ENCODE measurements around the gene GIPR.
"Not testable (repeated sequence)": the region's sequence is repeated elsewhere in the genome, so short reads cannot be mapped to it uniquely, and the experiment has no call there.

The GIPR gene, protein sequence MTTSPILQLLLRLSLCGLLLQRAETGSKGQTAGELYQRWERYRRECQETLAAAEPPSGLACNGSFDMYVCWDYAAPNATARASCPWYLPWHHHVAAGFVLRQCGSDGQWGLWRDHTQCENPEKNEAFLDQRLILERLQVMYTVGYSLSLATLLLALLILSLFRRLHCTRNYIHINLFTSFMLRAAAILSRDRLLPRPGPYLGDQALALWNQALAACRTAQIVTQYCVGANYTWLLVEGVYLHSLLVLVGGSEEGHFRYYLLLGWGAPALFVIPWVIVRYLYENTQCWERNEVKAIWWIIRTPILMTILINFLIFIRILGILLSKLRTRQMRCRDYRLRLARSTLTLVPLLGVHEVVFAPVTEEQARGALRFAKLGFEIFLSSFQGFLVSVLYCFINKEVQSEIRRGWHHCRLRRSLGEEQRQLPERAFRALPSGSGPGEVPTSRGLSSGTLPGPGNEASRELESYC

DNA sequence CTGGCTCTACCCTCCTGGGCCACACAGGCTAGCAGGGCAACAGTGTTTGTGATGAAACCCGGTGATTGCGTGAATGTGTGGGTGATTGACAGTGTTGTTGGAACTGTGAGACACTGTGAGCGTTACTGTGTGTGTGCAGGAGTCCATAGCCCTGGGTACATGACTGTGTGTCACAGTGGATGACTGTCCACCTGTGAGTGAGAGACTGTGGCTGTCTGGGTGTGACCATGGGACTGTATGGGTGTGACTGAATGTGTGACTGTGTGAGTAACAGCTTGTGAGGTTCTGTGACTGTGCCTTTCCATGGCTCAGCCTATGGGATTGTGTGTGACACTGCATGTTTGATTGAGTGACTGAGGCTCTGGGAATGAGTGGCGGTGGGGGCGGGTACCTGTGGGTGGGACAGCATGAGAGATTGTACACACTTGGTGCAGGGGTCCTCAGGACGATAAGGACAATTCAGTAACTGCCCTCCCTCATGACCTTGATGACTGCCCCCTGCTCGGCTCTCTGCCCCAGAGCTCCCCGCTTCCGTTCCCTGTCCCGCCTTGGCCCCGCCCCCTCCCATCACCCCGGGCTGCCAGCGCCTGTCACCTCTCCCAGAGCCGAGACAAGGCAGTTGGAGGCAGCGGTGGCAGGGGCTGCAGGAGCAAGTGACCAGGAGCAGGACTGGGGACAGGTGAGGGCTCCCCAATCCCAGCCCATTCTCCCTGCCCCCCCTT is at the start of gene GIPR:
TSS of gene GIPR (plus strand) at position 602 of the 722 bp plus-strand sequence. CDS start 1,300 bp downstream, outside the sequence.
- DNase-seq (ENCODE audit: extremely low spot score, insufficient read length, low read depth) (no peak), FAIRE-seq (peak; percentile 81)

DNA sequence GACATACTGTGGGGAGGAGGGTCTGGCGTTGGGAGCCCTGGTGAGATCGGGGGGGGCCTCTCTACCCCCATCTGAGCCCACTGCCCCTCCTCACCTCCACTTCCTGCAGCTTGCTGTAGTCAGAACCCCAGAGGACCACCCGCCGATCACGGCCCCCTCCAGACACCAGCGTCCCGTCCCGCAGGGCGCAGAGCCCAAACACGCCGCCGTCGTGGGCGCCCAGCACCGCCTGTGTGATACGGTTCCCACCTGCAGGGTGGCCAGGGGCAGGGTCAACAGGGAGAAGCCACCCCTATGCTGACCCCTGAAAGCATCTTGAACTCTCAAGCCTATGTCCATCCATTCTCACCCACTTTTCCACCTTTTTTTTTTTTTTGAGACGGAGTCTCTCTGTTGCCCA is 46.6 kb upstream of the GIPR start:
- DNase-seq (ENCODE audit: extremely low spot score, insufficient read length, low read depth) (no peak), FAIRE-seq (no peak)

DNA sequence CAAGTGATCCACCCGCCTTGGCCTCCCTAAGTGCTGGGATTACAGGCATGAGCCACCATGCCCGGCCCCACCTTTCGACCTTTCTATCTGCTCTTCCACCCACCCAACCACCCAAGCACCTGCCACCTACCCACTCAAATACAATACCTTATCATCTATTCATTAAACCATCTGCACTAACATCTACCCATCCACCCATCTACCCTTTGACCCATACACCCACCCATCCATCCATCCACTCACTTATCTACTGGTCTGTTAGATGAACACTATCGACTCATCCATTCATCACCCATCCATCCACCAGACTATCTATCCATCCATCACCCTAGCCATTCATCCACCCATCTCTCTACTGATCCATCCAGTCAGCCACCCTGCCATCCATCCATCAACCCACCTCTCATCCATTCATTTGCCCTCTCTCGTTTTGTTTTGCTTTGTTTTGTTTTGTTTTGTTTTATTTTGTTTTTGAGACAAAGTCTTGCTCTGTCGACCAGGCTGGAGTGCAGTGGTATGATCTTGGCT is 46.0 kb upstream of the GIPR start:
- no peak for FAIRE-seq
- no peak for DNase-seq (ENCODE audit: extremely low spot score, insufficient read length, low read depth)

DNA sequence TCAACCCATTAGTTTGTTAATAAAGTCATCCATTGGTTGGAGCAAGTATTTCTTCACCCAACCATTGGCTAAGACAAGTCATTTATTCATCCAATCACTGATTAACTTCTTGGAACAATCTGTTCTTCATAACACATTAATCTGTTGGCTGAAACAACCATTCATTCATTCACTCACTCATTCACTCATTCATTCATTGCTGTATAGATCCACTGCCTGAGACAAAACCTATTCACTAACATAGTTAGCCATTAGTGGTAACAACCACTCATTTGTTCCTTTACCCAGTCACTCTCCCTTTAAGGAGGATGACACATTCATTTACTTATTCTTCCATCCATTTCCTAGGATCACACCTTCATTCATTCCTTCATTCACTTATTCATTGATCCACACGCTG is 44.0 kb upstream of the GIPR start:
- FAIRE-seq = no peak
- no peak for DNase-seq (ENCODE audit: extremely low spot score, insufficient read length, low read depth)

DNA sequence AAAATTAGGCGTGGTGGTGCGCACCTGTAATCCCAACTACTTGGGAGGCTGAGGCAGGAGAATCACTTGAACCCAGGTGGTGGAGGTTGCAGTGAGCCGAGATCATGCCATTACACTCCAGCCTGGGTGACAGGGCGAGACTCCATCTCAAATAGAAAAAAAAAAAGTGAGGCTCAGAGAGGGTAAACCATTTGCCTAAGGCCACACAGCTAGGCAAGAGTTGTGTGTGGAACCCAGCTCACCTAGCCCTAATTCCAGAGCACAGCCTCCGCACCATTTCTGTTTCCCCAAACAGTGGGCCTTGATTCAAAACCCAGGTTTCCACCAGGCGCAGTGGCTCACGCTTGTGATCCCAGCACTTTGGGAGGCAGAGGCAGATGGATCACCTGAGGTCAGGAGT is 39.8 kb upstream of the GIPR start:
- not testable (repeated sequence) for FAIRE-seq; DNase-seq (ENCODE audit: extremely low spot score, insufficient read length, low read depth)

DNA sequence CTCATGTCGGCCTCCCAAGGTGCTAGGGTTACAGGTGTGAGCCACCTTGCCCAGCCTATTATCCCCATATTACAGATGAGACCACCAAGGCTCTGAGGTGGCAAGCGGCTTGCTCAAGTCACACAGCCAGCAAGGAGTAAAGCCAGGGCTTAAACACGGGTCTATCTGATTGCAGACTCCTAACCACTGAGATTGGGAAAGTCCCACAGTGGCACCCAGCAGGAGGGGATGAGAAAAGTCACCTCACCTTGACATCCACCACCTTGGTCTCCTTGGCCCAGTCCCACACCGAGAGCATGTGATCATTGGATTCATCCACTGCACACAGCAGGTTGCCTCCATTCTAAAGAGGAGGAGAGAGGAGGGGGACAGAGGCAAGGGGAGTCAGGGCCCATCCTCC is 38.3 kb upstream of the GIPR start:
- DNase-seq (ENCODE audit: extremely low spot score, insufficient read length, low read depth) (no peak), FAIRE-seq (no peak)

DNA sequence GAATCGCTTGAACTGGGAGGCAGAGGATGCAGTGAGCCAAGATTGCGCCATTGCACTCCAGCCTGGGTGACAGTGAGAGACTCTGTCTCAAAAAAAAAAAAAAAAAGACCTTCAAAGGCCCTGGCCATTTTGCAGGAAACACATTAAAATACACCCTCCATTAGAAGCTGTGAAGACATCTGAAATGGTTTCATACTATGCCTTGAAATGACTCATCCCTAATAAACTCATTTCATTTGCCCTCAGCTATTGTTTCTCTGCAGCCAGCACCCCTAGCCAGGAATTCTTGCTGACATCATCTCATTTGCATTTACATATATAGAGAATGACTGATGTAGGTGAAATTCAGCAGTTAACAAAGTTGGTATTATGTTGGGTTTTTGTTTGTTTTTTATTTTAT is 37.6 kb upstream of the GIPR start:
- FAIRE-seq = peak; percentile 15
- no peak for DNase-seq (ENCODE audit: extremely low spot score, insufficient read length, low read depth)

DNA sequence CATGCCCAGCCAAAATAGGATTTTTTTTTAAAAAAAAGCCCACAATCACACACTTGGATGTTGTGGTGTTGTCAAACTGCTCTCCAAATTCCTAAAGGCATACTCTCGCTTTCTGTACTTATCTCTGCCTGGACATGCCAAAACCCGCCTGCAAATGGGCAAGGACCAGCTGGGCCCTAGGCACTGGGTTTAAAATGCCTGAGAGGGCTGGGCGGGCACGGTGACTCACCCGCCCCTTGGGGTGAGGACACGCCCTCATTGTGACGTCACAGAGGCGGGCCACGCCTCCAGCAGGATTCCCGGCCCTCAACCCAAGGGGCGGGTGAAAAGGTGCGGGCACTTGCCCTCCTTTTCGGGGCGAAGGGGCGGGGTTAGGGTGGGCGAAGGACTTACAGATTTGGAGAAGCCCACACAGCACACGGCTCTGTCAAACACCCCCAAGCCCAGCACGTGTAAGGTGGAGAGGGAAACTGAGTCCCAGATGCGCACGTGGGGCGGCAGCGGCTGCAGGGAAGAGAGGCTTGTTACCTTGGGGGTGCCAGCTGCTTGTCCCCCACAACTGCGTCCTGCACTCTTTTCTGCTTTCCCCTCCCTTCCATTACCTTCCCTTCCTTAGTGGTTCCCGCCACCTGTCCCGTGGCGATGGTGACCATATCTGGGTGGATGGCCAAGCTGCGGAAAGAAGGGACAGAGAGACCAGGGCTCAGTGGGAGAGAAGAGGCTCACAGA is 35.4 kb upstream of the GIPR start:
- FAIRE-seq (no peak), DNase-seq (ENCODE audit: extremely low spot score, insufficient read length, low read depth) (no peak)

DNA sequence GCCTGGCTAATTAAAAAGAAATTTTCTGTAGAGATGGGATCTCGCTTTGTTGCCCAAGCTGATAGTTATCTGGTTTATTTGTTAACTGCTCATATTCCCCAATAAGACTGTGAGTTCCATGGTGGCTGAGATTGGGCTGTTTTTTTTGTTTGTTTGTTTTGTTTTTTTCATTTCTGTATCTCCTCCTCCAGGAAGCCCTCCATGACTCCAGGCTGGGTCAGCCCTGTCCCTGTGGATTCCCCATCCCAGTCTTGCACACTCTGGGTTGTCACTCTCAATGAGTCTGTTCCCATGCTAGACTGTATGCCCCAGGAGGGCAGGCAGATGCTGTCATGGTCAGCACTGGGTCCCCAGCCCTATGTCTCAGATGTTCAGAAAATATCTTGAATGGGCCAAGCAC is 31.7 kb upstream of the GIPR start:
- FAIRE-seq (no peak), DNase-seq (ENCODE audit: extremely low spot score, insufficient read length, low read depth) (no peak)

DNA sequence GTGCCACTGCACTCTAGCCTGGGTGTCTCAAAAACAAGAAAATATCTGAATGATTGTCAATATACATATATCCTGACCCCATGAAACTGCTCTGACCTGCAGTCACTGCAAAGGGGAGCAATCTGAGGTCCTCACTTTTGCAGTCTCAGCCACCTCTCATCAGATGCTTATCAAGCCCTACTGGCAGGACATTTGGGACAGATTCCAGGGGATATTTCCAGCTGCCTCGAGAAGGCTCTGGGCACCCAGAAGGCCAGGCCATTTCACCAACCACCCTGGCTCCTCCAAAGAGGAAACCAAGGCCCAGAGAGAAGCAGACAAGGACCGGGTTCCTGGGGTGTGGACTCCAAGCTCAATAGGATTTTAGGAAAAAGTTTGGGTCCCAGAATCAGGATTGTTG is 31.1 kb upstream of the GIPR start:
- FAIRE-seq (no peak), DNase-seq (ENCODE audit: extremely low spot score, insufficient read length, low read depth) (no peak)

DNA sequence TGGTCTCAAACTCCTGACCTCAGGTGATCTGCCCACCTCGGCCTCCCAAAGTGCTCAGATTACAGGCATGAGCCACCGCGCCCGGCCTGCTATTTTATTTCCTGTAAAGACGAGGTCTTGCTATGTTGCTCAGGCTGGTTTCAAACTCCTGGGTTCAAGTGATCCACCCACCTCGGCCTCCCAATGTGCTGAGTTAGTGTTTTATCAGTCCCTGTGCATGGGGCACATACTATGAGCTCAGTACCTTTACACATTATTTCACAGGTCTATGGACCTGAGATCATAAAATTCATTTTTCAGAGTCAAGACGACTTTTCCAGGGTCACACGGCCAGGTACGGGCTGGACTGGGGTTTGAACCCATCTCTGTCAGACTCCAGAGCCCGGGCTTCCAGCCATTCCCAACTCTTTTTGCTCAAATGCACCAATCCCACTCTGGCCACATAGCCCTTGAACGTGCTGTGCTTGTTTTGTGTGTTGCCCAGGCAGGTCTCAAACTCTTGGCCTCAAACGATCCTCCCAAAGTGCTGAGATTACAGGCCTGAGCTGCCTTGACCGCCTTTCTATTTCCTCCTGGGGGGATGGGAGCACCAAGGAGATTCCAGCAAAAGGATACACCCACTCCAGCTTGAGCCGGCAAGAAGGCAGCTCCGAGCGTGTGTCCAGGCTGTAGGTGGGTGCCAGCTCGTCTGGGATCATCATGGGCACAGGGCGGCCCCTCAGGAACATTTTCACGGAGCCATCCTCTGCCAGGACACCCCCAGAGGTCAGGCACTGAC is 29.9 kb upstream of the GIPR start:
- DNase-seq (ENCODE audit: extremely low spot score, insufficient read length, low read depth) = no peak
- FAIRE-seq = no peak

DNA sequence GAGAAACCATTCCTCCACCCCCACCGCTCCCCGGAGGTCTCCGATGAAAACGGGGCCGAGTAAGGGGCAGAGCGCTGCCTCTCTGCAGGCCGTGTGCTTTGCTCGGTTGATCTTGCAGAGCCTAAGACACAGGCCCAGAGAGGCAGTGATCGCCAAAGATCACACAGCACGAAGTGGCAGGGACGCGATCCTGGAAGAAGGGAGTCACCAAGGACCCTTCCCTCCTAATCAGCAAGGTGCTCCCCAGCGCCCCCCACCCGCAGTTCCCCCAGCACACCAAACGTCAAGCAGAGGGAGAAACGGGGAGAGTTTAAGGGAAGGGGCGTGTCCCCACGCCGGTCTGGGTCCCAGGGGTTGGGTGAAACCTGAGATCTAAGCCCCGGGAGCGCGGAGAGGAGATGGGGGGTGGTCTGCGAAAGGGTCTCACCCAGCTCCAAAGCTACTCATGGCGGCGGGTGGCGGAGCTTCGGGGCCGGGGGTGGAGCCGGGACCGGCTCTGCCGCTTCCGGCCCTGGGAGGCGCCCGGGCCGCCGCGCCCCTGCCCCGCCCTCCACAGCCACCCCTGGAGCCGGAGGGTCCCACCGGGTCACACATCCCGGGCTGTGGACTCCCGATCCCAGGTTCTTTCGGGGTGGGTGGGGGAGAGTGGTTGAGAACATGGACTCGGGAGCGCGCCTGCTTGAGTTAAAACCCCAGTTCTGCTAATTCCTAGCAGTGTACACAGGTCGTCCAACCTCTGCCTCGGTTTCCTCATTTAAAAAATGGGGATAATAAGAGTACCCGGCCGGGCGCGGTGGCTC is 28.9 kb upstream of the GIPR start, which contains the start of gene EML2:
TSS of gene EML2 (minus strand) at position 468 of the 800 bp plus-strand sequence. CDS start at position 447, 21 bp downstream.
- DNase-seq (ENCODE audit: extremely low spot score, insufficient read length, low read depth) (no peak), FAIRE-seq (no peak)

DNA sequence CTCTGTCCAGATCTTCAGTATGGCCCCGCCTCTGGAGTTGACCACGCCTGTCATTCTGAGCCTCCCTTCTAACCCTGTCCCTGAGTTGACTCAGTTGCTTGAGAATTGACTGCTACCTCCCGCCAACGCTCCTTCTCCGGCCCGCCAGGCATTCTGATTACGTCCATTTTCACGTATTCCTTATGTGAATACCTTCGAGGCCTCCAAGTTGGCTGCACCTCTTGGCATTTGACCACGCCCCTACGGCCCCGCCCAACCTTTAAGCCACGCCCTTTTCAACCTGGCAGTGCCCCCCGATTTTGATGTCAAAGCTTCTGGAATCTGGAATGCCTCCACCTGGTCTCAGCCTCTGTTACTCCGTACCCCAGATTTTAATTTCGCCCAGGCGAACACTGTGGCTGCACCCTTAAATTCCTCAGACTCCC is 27.2 kb upstream of the GIPR start:
- no peak for DNase-seq (ENCODE audit: extremely low spot score, insufficient read length, low read depth)
- FAIRE-seq = no peak

DNA sequence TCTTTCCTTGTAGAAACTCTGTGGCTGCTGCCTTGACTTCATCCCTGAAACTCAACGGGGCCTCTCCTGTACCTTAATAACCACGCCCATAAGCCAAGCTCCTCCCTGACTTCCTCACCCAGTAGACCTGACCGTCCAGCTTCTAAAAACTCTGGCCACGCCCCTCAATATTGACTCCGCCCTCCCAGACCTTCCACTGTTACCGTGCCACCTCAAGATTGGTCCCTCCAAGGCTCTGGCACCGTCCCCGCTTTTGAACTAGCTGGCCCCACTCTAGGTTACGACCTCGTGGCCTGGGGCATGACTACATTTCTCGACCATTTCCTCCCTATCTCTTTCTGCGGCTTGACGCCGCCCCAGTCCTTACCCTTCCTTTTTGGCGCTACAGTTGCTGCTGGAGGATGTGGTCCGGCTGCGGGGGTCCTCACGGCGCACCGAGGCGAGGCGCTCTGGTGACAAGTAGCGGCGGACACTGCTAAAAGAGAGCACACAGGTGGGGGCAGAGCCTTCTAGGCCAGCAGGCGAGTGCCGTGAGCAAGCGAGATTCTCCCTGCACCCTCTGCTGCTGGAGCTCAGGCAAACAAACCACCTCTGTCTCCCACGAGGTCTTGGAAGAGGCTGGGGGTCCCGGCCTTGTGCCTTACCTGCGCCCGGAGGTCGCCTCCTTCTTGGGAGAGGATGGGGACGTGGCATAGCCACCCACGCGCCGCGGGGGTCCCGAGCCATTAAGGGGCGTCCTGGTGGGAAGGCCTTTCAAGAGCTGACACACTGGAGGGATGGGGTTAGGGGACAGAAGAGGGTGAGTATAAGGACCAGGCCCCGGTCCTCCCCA is 26.5 kb upstream of the GIPR start:
- FAIRE-seq = peak; percentile 94
- DNase-seq (ENCODE audit: extremely low spot score, insufficient read length, low read depth) = peak; percentile 76

DNA sequence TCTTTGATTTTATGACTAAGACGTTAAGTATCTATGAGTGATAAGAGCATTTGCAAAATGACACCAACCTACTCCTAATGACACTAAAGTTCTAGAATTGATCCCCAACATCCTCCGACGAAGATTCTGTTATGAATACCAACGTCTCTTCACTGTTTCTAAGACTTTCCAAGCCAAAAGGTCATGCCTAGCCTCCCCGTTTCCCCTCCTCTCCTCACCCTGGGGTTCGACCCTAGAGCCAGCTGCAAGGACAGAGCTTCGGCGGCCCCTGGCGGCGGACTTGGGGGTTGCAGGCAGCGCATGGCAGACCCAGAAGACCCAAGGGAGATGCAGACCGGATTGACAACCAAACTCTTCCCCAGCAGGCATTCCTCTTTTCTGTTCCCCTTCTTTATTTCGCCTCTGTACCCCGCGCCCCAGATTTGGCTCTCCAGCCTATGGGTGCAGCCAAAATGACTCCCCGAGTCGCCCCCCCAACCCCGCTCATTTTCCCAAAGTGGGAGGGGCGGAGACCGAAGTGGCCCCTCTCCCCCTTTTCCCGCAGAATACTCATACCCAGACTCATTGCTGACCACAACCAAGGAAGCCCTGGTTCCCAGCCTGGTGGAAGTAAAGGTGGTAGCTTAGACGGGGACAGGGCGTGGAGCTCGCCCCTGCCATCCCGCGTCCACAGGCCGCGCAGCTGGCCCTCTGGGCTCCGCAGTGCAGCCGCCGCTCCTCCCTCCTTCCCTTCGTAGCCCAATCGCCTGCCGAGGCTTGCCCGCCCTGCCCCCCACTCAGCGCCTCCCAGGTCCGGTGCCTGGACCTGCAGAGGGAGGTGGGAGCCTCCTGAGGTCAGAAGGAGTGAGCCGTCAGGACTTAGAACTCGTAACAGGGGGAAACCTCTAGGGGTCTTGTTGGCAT is 24.7 kb upstream of the GIPR start:
- peak; percentile 91 for FAIRE-seq

DNA sequence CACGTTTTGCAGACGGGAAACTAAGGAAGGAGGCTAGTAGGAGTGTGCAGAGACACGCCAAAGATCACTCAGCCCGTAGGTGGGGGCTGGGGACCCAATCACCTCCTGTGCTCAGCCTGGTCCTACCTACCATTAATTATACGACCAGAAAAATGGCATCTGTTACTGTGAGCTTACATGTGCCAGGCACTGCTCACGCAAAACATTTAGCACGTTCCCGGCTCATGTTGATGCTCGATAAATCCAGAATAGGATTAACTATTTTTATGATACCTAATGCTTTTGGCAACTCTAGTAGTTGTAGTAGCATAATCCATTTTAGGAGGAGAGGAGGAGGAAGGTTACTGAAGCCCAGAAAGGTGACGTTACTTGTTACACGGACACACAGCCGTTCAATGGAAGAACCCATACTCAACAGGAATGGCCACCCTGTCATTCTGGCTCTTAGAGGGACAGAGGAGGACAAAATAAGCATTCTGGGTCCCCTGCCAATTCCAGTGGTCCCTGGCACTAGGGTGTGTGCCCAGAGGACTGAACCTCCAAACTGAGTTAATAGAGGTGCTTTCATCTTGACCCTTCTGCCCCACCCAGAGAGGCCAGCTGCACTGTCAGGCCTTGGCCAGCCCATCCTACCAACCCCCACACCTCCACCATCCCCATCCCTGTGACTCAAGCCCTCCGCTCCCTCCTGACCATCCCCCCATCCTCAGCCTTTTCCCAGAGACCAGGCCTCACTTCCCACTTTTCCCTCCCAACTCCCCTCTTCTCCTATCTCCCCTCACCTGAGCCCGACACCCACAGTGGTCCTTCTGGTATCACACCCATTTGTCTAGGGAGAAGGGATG is 23.9 kb upstream of the GIPR start:
- FAIRE-seq (no peak), DNase-seq (ENCODE audit: extremely low spot score, insufficient read length, low read depth) (no peak)

More for the DNA sequence above, 24.7 kb upstream of the GIPR start:
- DNase-seq (ENCODE audit: extremely low spot score, insufficient read length, low read depth) = no peak
